GM19438 (cell line): Measurements from ENCODE around the gene LEMD3.
A peak's percentile ranks its signal among the peaks of the same experiment; 100 is the strongest.

Experiments used
- ATAC-seq: cut with Tn5 transposase; IDR thresholded peaks from one replicate; pipeline ENCODE4 v1.9.1; 2021; ENCODE audit warnings: low read depth; ENCODE audit not compliant: unreplicated experiment

LEMD3 gene

DNA sequence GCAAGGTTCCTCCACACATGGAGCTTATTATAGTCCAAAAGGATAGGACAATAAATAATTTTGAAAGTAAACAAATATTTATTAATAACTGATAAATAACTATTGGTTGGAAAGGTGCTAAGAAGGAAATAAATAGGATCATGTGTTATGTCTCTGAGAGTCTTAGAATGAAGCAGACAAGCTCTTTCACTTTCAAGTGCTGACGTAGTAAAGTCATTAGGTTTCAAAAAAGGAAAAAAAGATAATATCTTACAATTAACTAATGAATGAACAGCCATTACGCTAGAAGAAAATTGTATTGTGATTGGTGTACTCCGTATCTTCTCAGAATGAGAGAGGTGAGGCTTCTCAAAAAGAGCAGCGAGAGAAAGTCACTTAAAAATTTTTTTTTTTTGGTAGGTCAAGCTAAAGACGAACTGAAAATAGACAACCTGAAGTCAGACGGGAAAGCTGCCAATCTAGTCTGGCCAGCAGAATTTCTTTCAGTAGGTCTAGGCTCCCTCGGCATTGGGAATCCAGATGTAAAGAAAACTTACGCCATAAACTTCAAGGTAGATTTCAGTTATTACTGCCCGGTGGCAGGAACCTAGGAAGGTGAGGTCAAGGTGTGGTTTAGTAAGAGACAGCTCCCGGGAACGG lies 583 bp upstream of the LEMD3 start:
- ATAC-seq, result no peak

DNA sequence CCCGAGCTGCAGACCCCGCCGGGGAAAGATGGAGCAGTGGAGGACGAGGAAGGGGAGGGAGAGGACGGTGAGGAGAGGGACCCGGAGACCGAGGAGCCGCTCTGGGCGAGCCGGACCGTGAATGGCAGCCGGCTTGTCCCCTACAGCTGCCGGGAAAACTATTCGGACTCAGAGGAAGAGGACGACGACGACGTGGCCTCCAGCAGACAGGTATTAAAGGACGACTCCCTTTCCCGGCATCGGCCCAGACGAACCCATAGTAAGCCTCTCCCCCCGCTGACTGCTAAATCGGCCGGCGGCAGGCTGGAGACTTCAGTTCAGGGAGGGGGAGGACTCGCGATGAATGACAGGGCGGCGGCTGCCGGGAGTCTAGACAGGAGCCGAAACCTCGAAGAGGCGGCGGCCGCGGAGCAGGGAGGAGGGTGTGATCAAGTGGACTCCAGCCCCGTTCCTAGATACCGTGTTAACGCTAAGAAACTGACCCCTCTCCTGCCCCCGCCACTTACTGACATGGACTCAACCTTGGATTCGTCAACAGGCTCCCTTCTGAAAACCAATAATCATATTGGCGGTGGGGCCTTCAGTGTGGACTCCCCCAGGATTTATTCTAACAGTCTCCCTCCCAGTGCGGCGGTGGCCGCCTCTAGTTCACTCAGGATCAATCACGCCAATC lies 962 bp downstream of the LEMD3 start:
- ATAC-seq, result peak; percentile 43

DNA sequence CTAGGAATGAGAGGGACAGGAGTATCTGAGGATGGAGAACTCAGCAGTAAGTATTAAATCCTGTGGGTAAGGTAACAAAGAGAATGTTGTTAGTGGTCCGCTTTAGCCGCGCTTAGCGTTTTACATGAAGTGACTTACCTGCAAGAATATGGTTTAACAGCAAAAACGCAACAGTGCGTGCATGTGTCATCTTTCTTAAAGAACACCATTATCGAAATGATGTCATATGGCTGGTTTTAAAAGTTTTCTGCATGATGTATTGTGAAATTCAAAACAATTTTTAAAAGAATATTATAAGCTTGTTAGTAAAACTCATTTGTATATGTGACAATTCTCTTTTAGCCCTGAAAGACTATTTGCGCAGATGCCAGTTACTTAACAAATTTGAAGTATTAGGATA lies 1.7 kb downstream of the LEMD3 start:
- ATAC-seq, result no peak

DNA sequence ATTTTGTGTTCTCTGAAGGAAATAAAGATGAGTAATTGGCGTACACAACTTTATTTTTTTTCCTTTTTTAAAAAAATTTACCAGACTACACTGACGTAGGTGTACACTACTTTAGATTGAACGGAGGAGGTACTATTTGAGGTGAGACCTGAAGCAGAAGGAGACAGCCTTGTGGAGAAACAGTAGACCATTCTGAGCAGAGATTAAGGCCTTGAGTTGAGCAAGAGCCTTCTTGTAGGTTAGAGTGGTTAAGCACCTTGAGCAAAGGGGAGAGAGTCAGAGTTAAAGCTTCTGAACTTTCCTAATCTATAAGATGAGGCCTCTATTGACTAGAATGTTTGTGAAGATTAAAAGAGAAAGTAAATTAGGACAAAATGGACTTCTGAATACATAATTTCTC lies 2.5 kb downstream of the LEMD3 start:
- ATAC-seq, result no peak

DNA sequence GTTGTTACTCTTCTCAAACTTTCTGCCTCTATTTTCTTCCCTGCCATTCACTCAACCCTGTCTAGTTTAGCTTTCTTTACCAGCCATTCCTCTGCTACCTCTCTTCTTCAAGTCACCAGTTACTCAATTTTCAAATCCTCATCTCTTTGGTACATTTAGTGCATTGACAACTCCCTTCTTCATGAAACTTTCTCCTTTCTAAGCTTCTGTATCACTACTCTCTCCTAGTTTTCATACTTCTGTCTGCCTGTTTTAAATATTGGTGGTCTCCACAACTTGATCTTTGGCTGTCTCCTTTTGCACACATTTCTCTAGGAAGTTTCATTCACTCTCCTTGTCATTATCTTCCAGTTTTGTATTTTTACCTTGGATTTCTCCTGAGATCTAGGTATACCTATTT lies 6.0 kb downstream of the LEMD3 start:
- no peak for ATAC-seq

DNA sequence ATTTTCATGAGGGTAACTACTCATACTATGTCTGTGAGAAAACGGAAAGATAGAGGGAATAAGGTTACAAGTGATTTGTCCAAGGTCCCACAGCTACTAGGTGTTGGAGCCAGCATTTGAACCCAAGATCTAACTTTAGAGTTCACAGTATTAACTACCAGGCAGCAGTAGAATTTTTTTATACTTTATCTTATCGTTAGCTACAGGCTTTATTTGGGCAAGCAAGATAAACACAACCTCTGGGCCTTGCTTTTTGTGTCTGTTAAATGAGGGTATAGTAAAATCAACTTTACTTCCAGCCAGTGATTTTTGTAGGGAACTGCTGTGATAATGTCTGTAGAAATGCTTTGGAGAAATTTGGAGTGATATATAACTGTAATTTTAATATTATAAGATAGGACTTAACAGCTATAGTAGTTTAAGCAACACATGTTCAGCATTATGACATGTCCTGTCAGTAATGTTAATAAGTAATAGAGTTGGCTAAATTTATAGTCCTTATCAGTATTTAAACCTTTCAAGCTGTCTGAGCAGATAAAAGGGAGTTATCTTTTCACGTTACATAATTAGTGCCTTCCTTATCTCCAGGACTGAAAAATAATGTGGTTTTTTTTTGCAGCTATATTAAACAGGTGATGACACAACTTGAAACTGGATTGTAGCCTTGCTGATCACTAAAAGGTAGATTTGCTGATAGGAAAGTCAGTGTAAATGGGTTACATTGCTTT lies 12.8 kb downstream of the LEMD3 start:
- no peak for ATAC-seq

DNA sequence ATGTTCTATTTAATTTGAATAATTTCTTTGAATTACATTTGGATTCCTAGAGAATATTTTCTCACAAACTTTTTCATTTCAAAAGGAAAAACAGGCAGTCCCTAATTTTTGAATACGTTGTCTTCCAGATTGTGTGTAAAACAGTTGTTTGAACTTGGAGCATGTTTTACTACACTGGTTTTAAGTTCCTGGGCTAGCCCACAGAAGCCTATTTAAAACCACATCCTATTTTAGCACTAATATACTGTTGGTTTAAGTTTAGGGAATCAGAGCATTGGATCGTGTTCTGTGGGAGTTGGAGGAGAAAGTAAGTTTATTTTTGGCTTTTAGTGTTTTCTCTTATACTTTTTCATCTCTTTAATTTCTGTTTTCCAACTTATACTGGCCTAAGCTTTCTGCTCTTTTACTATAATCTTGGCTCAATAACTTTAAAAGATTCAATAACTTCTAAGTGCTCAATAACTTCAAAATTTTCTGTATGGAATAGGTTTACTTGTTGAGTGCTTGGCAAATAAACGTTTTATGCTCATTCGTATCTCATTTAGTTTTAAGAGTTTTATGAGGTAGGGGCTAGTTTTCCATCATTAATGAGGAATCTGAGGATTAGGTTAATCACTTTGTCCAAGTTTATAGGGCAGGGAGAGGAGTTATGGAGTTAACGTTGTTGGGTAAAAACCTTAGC lies 14.9 kb downstream of the LEMD3 start:
- ATAC-seq, result no peak

DNA sequence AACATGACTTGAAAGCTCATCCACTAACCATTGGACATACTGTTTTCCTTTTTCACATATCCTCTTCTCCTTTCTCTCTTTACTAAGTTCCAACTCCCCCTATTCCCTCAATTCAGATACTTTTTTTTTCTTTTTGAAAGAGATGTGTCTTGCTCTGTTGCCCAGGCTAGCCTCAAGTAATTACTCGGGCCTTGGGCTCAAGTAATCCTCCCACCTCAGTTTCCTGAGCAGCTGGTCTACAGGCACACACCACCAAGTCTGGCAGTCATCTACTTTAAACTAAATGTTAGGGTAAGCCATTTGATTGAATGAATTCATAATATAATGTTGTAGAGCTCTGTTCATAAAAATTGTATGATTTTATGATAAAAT lies 15.5 kb downstream of the LEMD3 start:
- no peak for ATAC-seq

DNA sequence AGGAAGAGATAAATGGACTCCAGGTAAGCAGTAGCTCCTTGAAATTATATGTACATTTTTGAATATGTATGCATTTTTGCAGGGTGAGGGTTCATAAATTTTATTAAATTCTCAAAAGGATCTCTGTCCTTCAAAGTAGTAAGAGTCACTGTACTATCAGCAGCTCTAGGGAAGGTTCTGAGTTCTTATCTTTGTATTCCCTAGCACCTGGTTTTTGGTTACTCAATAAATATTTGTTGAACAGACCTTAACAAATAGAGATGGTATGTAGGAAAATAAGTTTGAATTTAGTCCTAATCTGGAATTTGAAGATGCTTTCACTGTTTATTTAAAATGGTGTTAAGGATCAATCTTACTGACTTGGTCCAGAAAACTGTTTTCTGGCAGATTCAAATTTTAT lies 18.3 kb downstream of the LEMD3 start:
- ATAC-seq, result no peak

DNA sequence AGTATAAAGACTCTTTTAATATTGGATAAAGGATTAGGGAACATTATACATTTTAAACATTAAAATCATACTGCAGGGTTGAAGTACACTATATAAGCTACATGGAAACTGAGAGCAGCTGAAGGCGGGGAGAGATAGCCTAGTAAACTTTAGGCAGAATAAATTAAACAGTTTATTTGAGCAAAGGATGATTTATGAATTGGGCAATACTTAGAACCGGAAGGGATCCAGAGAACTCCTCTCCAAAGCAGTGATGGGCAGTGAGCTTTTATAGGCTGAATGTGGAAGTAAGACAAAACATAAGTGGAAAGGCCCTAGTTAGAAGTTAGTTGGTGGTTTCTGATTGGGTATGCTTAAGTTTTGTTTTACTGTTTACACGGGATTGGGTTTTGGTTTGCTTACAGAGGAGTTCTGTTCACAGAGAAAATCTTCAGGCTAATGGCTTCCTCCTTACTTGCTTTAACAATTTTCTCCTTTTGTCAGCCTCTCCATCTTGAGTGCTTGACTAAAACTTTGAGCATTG lies 18.9 kb downstream of the LEMD3 start:
- ATAC-seq, result peak; percentile 43

DNA sequence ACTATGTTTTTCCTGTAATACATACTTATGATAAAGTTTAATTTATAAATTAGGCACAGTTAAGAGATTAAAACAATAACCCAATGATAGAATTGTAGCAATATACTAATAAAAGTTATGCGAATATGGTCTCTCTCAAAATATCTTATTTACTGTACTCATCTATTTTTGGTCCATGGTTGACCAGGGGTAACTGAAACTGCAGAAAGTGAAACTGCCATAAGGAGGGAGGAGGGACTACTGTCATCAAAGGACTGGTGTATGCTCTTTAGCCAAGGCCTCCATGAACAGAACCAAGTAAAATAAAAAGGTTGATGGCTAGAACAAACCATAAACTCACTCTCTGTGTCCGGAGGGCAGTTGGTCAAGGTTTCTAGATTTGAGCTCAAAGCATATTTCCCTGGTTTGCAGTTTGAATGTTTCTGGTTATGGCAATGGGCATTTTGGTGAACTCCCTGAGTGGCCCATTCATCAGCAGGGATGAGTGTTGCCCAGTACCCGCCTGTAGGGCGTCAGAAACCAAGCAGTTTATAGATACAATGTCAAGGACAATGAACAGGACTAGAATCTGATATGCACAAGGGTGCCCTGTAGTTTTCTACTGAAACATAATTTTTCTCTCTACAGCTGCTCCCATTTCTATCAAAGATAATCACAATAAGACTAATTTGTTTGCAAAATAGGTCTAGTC lies 19.8 kb downstream of the LEMD3 start:
- peak; percentile 97 for ATAC-seq

DNA sequence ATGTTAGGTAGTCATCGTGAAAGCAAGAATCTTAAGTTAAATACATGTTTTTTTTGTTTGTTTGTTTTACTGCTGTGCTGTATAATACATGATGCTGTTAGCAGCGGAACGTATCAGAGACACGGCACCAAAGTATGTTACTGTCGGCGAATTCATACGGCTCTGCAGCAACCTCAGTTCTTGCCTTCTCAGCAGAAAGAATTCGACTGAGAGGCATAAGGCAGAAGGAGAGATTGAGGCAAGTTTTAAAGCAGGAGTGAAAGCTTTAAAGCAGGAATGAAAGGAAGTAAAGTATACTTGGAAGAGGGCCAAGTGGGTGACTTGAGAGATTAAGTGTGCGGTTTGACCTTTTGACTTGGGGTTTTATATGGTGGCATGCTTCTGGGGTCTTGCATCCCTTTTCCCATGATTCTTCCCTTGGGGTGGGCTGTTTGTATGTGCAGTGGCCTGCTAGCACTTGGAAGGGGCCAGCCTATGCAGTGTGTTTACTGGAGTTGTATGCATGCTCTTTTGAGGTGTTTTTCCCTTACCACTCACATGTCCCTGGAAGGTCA lies 23.7 kb downstream of the LEMD3 start:
- ATAC-seq, result no peak

DNA sequence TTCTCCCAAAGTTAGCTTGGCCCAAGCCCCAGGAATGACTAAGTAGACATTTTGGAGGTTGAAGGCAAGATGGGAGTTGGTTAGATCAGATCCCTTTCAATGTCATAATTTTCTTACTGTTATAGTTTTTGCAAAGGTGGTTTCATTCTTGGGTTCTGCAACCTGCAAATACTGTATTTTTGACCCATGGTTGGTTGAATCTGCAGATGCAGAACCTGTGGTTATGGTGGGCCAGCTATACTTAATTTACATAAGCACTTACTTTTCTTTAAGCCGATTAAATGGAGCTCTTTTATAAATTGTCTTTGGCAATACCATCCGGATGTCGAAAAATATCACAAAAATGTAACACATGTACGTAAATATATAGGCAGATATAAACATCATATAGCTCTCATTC lies 25.6 kb downstream of the LEMD3 start:
- ATAC-seq, result no peak

DNA sequence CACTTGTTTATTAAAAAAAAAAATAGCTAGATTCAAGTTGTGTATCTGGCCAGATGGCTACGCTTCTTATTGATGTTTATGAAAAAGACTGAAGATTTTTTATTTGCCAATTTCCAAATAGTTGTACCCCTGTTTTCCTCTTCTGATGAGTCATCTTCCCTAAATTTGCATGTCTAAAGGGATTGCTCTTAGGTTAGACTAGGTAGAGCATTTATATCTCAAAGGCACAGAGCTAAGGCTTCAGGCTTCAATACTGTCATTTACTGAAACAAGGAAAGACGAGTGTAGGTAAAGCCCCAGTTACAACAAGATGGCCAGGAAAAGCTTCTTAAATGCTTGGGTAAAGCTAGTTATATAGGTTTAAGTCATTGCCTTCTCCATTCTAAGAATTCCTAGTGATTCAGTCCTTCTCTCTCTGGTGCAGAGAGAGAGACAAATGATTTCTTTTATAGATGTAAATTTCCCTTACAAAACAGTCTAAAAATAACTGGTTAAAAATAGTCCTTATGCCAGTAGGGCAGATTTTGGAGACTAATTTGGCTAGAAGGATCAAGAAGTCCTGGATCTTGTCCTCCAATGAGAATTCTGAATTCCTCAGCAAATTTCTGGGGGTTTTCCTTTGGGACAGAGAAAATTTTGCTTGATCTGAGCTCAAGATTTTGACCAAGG lies 26.1 kb downstream of the LEMD3 start:
- no peak for ATAC-seq

DNA sequence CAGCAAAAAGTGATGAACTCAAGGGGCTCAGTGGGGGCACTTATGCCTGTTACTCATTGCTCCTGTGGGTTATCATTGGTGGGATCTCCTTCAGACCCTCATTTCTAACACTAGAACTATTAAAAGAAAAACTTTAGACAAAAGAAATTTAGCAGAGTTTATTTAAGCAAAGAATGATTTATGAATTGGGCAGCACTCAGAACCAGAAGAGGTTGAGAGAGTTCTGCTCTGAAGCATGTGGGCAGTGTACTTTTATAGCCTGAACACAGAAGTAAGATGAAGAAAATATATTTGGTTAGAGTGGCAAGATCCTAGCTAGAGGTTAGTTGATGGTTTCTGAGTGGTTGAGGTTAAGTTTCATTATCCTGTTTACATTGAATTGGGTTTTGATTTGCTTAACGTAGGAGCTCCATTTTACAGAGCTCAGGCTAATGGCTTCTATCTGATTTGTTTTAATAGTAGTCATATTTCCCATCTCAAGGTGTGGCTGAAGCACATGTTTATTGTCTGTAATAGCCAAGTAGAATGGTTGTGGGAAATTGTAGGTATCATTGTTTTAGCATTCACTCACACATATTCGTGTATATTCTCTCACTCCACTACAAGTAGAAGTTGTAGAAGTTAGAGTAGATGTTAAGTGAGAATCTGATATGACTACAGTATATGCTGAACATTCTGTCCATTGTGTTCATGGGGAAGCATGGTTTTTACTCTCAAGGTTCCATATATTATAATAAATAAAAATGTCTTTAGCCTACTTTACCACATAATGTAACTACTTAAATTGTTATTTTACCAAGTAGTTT lies 27.6 kb downstream of the LEMD3 start:
- ATAC-seq, result no peak

DNA sequence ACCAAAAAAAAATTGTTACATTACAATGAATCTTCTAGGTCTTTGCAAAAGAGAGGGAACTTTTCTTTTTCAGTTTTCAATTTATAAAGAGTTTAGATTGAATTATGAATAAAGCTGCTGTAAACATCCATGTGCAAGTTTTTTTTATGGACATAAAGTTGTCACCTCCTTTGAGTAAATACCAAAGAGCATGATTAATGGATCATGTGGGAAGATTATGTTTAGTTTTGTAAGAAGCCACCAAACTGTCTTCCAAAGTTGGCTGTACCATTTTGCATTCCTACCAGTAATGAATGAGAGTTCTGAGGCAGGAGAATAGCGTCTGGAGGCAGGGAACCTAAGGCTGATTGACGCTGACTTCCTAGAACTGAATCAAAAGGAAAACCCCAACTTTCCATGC lies 30.2 kb downstream of the LEMD3 start:
- ATAC-seq, result no peak

DNA sequence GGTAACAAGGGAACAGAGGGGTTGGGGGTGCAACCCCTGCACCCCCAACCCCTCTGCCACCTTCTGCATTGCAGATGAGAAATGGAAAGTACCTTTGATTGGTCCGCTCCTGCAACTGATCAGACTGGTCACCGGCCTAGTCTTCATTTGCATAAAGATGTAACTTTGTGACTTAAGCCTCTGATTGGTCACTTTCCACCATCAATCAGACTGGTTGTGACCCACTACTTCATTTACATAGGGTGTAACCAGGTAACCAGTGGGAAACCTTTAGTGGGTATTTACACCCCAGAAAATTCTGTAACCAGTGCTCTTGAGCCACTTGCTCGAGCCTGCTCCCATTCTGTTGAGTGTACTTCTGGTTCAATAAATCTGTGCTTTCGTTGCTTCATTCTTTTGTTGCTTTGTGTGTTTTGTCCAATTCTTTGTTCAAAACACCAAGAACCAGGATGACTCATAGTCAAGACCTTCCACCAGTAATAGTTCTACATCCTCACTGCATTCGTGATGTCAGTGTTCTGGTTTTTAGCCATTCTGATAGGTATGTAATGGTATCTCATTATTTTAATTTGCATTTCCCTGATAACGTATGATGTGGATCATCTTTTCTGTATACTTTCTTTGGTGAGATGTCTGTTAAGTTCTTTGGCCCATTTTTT lies 30.8 kb downstream of the LEMD3 start:
- ATAC-seq, result no peak

DNA sequence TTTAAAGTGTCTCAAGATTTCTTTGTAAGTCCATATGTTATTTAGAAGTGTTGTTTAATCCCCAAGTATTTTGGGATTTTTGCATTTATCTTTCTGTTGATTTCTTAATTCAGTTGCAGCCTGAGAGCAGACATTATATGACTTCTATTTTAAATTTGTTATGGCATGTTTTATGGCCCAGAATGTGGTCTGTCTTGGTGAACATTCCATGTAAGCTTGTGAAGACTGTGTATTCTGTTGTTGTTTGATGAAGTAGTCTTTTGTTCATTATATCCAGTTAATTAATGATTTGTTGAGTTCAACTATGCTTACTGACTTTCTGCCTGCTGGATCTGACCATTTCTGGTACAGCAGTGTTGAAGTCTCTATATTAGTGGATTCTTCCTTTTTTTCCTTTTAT lies 34.0 kb downstream of the LEMD3 start:
- ATAC-seq, result no peak
